ENCODE results near the gene SVIL.

DNA sequence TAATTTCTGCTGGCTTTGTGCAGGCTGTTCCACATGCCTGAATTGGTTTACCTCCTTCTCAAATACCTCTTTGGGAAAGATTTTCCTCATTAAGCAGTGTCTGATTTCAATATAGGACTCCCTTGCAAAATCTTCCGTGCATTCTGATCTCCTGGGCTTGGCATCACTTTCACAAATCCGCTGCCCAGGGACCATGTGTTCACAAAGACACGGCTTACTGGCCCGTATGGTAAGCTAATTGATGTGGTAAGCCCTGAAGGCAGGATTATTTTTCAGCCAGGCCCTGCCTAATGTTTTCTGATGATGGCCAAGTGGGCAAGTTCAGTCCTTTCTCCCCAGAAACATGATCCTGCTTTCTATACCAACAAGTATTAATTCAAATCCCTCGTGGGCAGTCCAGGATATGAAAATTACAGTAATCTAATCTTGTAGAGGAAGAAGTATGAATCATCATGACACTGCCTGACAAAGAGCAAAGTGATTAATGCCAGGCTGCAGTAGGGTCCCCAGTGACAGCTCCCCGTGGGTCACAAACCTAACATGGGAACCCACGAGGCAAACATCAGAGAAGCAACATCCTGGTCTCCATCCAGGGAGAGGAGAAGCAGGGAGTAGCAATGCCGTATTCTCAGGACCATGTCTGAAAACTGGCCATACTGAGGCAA is 11.6 kb upstream of the SVIL start:
- TF ChIP-seq, protein P1, sequence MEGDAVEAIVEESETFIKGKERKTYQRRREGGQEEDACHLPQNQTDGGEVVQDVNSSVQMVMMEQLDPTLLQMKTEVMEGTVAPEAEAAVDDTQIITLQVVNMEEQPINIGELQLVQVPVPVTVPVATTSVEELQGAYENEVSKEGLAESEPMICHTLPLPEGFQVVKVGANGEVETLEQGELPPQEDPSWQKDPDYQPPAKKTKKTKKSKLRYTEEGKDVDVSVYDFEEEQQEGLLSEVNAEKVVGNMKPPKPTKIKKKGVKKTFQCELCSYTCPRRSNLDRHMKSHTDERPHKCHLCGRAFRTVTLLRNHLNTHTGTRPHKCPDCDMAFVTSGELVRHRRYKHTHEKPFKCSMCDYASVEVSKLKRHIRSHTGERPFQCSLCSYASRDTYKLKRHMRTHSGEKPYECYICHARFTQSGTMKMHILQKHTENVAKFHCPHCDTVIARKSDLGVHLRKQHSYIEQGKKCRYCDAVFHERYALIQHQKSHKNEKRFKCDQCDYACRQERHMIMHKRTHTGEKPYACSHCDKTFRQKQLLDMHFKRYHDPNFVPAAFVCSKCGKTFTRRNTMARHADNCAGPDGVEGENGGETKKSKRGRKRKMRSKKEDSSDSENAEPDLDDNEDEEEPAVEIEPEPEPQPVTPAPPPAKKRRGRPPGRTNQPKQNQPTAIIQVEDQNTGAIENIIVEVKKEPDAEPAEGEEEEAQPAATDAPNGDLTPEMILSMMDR (optimal IDR thresholded peaks at IDR 0.05 in 1 of 3, IDR thresholded peaks at IDR 0.05 in 1 of 3, conservative IDR thresholded peaks at IDR 0.05 in 1 of 3; ENCODE audit: extremely low read depth in 1 of 3, insufficient read depth in 2 of 3, low read length in 3 of 3) = no peak
- TF ChIP-seq EZH2 (IDR thresholded peaks at IDR 0.05; ENCODE audit: low read length) = no peak

All from keratinocyte (primary cell).